Skeletal muscle tissue (tissue), 4 donors: ENCODE results near the gene ANK3. TPM values are rescaled to one million over a fixed set of nuclear protein-coding genes. Genes with fewer than 3 reads are reported as not detected.

ENCODE experiments used
- H3K27ac ChIP-seq: one replicate; pipeline ENCODE4 v1.7.0; 2013; ENCODE audit warnings: mild to moderate bottlenecking, low read depth, low read length, inconsistent platforms
- H3K27me3 ChIP-seq, 3 donors: one replicate each; pipeline ENCODE4 v1.7.0; 2013; ENCODE audit warnings: low read length in 3 of 3; ENCODE audit not compliant: control insufficient read depth in 3 of 3, insufficient read depth in 3 of 3
- H3K36me3 ChIP-seq, 3 donors: one replicate each; pipeline ENCODE4 v1.7.0; 2013; ENCODE audit warnings: low read length in 3 of 3; ENCODE audit not compliant: control insufficient read depth in 3 of 3, insufficient read depth in 3 of 3
- H3K4me1 ChIP-seq, 3 donors: one replicate each; pipeline ENCODE4 v1.7.0; 2013; ENCODE audit warnings: low read length in 3 of 3, mild to moderate bottlenecking in 3 of 3; ENCODE audit not compliant: control insufficient read depth in 3 of 3, insufficient read depth in 3 of 3
- H3K4me3 ChIP-seq, 3 donors: one replicate each; pipeline ENCODE4 v1.7.0; 2013; ENCODE audit warnings: low read length in 3 of 3
- H3K9ac ChIP-seq, 3 donors: one replicate each; pipeline ENCODE4 v1.7.0; 2013; ENCODE audit warnings: low read length in 3 of 3, mild to moderate bottlenecking in 3 of 3, moderate library complexity in 2 of 3, low read depth in 1 of 3
- H3K9me3 ChIP-seq, 3 donors: one replicate each; pipeline ENCODE4 v1.7.0; 2013; ENCODE audit warnings: low read length in 3 of 3; ENCODE audit not compliant: control insufficient read depth in 3 of 3
- total RNA-seq: library from RNA; depleted of rRNA; stranded (reverse); fragments of >200 nt; gene quantifications from one replicate; pipeline ENCODE4 v1.2.3, GENCODE V29; 2014
- donor health status: Osteomylitis.

ANK3 gene
- total RNA-seq, 1 donor from 2014 or later, result 110 TPM

- no peak overlapping the region for H3K27ac ChIP-seq
- H3K27me3 ChIP-seq, result no peaks in the 10 kb centered on the region
- no peak overlapping the region for H3K4me3 ChIP-seq
- no peaks in the 10 kb centered on the region for H3K9me3 ChIP-seq
- no peak overlapping the region for H3K9ac ChIP-seq
- no peaks in the 10 kb centered on the region for H3K36me3 ChIP-seq
- peaks cover 0 to 5% (median 0%) of the 10 kb centered on the region in 3 donors for H3K4me1 ChIP-seq
Observed at GRCh38 chr10:60426425-60426824, 36.8 kb upstream of the ANK3 start.

- no peak overlapping the region for H3K4me3 ChIP-seq
- H3K27ac ChIP-seq, result no peak overlapping the region
- H3K9me3 ChIP-seq, result no peaks in the 10 kb centered on the region
- no peaks in the 10 kb centered on the region for H3K36me3 ChIP-seq
- no peaks in the 10 kb centered on the region for H3K27me3 ChIP-seq
- H3K4me1 ChIP-seq, result peaks cover 0 to 5% (median 0%) of the 10 kb centered on the region in 3 donors
- no peak overlapping the region for H3K9ac ChIP-seq
Observed at GRCh38 chr10:60425392-60426110, 35.9 kb upstream of the ANK3 start.

DNA sequence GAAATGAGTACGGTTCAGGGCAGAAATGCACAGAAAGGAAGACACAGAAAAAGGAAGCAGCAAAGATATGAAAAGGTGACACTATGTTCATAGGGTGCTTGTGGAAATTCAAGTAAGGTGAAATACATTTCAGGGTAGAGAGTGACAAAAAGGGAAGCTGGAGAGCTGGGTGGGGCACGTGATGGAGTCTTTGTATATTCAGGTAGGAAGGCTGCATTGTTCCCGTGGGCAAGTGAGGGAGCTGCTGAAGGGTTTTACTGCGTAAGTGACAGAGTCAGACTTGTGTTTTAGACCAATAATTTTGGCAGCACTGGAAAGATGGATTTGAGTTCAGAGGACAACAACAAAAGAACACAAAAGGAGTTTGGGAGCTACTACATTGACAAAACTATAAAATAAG lies 35.3 kb upstream of the ANK3 start:
- Histone ChIP-seq H3K9ac (no peak overlapping the region), H3K27ac (no peak overlapping the region), H3K4me1 (peaks cover 0 to under 1% (median 0%) of the 10 kb centered on the region in 3 donors), H3K36me3 (no peaks in the 10 kb centered on the region), H3K27me3 (no peaks in the 10 kb centered on the region), H3K9me3 (no peaks in the 10 kb centered on the region), H3K4me3 (no peak overlapping the region)

DNA sequence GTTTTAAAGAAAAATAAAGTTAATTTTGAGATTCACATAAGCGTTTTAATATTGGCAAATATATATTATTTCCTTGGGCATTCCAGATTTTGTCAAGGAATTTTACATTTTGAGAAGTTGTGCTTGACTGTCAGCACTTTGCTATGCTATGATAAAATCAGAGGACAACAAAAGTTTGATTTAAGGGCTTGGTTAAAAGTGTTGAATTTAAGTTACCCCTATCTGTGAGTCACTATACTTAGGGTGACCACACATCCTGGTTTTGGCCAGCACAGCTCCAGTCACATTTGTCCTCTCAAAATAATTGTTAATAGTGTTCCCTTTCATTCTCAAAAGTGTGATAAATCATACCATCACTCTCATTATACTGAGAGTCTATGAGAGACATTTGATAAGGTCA lies 34.2 kb upstream of the ANK3 start:
- no peak overlapping the region for H3K27ac ChIP-seq
- H3K9ac ChIP-seq, result no peak overlapping the region
- H3K9me3 ChIP-seq, result no peaks in the 10 kb centered on the region
- no peaks in the 10 kb centered on the region for H3K4me1 ChIP-seq
- no peaks in the 10 kb centered on the region for H3K27me3 ChIP-seq
- no peak overlapping the region for H3K4me3 ChIP-seq
- no peaks in the 10 kb centered on the region for H3K36me3 ChIP-seq

GRCh38 chr10:60422809-60423208 lies 33.1 kb upstream of the ANK3 start:
- H3K4me3 ChIP-seq, result no peak overlapping the region
- H3K9ac ChIP-seq, result no peak overlapping the region
- no peaks in the 10 kb centered on the region for H3K4me1 ChIP-seq
- H3K27me3 ChIP-seq, result no peaks in the 10 kb centered on the region
- no peaks in the 10 kb centered on the region for H3K9me3 ChIP-seq
- H3K27ac ChIP-seq, result no peak overlapping the region
- no peaks in the 10 kb centered on the region for H3K36me3 ChIP-seq

DNA sequence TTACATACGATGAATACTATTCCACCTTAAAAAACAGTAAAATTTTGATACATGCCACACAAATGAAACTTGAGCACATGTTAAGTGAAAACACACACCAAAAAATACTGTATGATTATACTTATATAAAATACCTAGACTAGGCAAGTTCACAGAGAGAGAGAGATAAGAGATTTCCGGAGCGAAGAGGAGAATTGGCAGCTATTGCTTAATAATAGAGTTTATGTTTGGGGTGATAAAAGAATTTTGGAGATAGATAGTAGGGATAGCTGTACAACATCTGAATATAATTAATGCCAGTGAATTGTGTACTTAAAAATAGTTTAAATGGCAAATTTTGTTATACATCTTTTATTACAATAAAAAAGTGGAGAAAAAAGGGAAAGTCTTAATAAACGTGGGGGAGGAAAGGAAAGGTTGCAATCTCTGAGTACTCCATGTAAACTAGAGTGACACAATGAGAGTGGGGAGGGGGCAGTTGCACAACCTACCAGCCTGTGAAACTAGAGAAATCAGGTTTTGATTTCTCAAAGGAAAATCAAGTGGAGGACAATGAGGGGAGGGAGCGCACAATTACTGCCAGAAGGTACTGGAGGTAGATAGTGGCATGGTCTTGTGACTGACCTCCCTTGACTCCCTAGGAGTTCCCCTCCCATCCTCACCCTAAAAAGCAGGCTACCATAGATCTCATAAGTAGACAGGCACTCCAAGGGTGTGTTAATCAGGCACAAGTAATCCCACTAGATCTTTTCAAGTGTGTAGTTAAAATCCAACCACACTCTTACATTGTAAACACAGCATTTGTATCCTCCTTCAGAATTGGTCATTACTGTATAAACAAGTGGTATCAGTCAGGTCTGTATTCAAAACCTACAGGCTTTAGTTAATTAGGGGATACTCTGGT lies 31.6 kb upstream of the ANK3 start:
- no peak overlapping the region for H3K27ac ChIP-seq
- no peak overlapping the region for H3K9ac ChIP-seq
- H3K27me3 ChIP-seq, result no peaks in the 10 kb centered on the region
- H3K9me3 ChIP-seq, result no peaks in the 10 kb centered on the region
- no peaks in the 10 kb centered on the region for H3K36me3 ChIP-seq
- no peaks in the 10 kb centered on the region for H3K4me1 ChIP-seq
- H3K4me3 ChIP-seq, result no peak overlapping the region

- Histone ChIP-seq H3K36me3 (no peaks in the 10 kb centered on the region), H3K27ac (no peak overlapping the region), H3K27me3 (no peaks in the 10 kb centered on the region), H3K9me3 (no peaks in the 10 kb centered on the region), H3K4me1 (no peaks in the 10 kb centered on the region), H3K4me3 (no peak overlapping the region), H3K9ac (no peak overlapping the region)
Observed at GRCh38 chr10:60419249-60419648, 29.6 kb upstream of the ANK3 start.

DNA sequence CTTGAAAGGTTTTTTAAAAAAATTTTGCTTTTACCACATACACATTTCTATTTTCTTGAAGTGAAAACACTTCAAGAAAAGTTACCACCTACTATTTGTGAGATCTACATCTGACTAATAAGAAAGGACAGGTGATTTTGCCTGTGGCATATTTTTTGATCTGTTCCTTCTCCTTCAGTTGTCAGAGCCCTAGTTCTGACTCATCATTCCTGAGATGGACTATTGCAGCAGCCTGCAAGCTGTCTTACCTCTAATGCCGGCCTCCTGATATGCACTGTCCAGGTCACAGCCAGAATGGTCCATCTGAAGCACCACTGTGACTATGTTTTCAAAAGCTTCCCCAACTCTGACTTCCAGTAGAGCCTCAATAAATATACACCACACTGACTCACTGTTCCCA lies 28.2 kb upstream of the ANK3 start:
- Histone ChIP-seq H3K4me3 (no peak overlapping the region), H3K9me3 (no peaks in the 10 kb centered on the region), H3K4me1 (no peaks in the 10 kb centered on the region), H3K36me3 (no peaks in the 10 kb centered on the region), H3K27ac (no peak overlapping the region), H3K27me3 (no peaks in the 10 kb centered on the region), H3K9ac (no peak overlapping the region)

DNA sequence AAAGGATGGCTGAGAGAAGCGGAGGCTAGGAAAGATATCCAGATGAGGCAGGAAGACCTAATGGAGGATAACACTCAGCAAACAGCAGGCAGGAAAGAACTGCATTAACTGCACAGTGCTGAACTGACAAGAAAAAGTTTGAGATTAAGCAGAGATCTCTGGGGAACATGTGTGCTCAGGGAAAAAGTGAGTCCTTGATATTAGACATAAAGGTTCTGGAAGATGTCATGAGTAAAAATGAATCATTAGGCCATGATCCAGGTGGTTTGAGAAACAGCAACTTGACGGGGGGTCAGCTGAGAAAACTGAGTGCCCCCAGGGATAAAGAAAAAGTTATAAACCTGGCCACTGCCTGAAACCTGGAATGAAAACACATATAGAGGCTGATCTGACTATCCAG lies 27.3 kb upstream of the ANK3 start:
- Histone ChIP-seq H3K27me3 (no peaks in the 10 kb centered on the region), H3K4me1 (no peaks in the 10 kb centered on the region), H3K27ac (no peak overlapping the region), H3K9ac (no peak overlapping the region), H3K36me3 (no peaks in the 10 kb centered on the region), H3K4me3 (no peak overlapping the region), H3K9me3 (no peaks in the 10 kb centered on the region)

- Histone ChIP-seq H3K9me3 (no peaks in the 10 kb centered on the region), H3K4me3 (no peak overlapping the region), H3K27ac (no peak overlapping the region), H3K36me3 (no peaks in the 10 kb centered on the region), H3K9ac (no peak overlapping the region), H3K27me3 (no peaks in the 10 kb centered on the region), H3K4me1 (no peaks in the 10 kb centered on the region)
Observed at GRCh38 chr10:60414877-60415585, 25.4 kb upstream of the ANK3 start.
